Measurements from ENCODE around the gene SCCPDH.

Gene SCCPDH

GRCh38 chr1:246794048-246794827, 70.0 kb downstream of the SCCPDH start:
- H3K4me1 Mint-ChIP-seq, result no peaks in the 10 kb centered on the region
- no peaks in the 10 kb centered on the region for H3K36me3 Mint-ChIP-seq (ENCODE audit: insufficient read depth)
- DNase-seq (ENCODE audit: low spot score in 2 of 2) (no peak), ATAC-seq (replicated peaks; ENCODE audit: extremely low read depth, poor library complexity, severe bottlenecking) (no peak)
- H3K27ac Mint-ChIP-seq (ENCODE audit: low read depth), result no peak overlapping the region
- H3K27me3 Mint-ChIP-seq, result peaks cover 35% of the 10 kb centered on the region
- H3K9me3 Mint-ChIP-seq, result no peaks in the 10 kb centered on the region
- H3K4me3 Mint-ChIP-seq, result no peak overlapping the region

- DNase-seq (ENCODE audit: low spot score in 2 of 2) (no peak), ATAC-seq (replicated peaks; ENCODE audit: extremely low read depth, poor library complexity, severe bottlenecking) (no peak)
- Mint-ChIP-seq H3K27ac (ENCODE audit: low read depth) (no peak overlapping the region), H3K4me3 (no peak overlapping the region), H3K27me3 (peaks cover 33% of the 10 kb centered on the region), H3K4me1 (no peaks in the 10 kb centered on the region), H3K36me3 (ENCODE audit: insufficient read depth) (no peaks in the 10 kb centered on the region), H3K9me3 (no peaks in the 10 kb centered on the region)
Observed at GRCh38 chr1:246794828-246795671, 70.8 kb downstream of the SCCPDH start.

GRCh38 chr1:246795906-246796694, 71.9 kb downstream of the SCCPDH start:
- Mint-ChIP-seq H3K27me3 (peaks cover 23% of the 10 kb centered on the region), H3K4me1 (no peaks in the 10 kb centered on the region), H3K36me3 (ENCODE audit: insufficient read depth) (no peaks in the 10 kb centered on the region), H3K9me3 (no peaks in the 10 kb centered on the region), H3K27ac (ENCODE audit: low read depth) (no peak overlapping the region), H3K4me3 (no peak overlapping the region)
- DNase-seq (ENCODE audit: low spot score in 2 of 2), result no peak
- ATAC-seq (replicated peaks; ENCODE audit: extremely low read depth, poor library complexity, severe bottlenecking), result no peak

- Mint-ChIP-seq H3K4me3 (no peak overlapping the region), H3K27me3 (peaks cover 23% of the 10 kb centered on the region), H3K36me3 (ENCODE audit: insufficient read depth) (no peaks in the 10 kb centered on the region), H3K27ac (ENCODE audit: low read depth) (no peak overlapping the region), H3K9me3 (no peaks in the 10 kb centered on the region), H3K4me1 (no peaks in the 10 kb centered on the region)
- DNase-seq (ENCODE audit: low spot score in 2 of 2), result no peak
- ATAC-seq (replicated peaks; ENCODE audit: extremely low read depth, poor library complexity, severe bottlenecking), result no peak
Observed at GRCh38 chr1:246797157-246797556, 72.9 kb downstream of the SCCPDH start.

GRCh38 chr1:246797597-246797996, 73.4 kb downstream of the SCCPDH start:
- DNase-seq (ENCODE audit: low spot score in 2 of 2) (no peak), ATAC-seq (replicated peaks; ENCODE audit: extremely low read depth, poor library complexity, severe bottlenecking) (no peak)
- Mint-ChIP-seq H3K27ac (ENCODE audit: low read depth) (no peak overlapping the region), H3K4me3 (no peak overlapping the region), H3K27me3 (peaks cover 23% of the 10 kb centered on the region), H3K4me1 (no peaks in the 10 kb centered on the region), H3K9me3 (no peaks in the 10 kb centered on the region), H3K36me3 (ENCODE audit: insufficient read depth) (no peaks in the 10 kb centered on the region)

- no peak overlapping the region for H3K4me3 Mint-ChIP-seq
- no peak overlapping the region for H3K27ac Mint-ChIP-seq (ENCODE audit: low read depth)
- no peaks in the 10 kb centered on the region for H3K36me3 Mint-ChIP-seq (ENCODE audit: insufficient read depth)
- no peak for DNase-seq (ENCODE audit: low spot score in 2 of 2)
- H3K4me1 Mint-ChIP-seq, result no peaks in the 10 kb centered on the region
- peaks cover 23% of the 10 kb centered on the region for H3K27me3 Mint-ChIP-seq
- no peaks in the 10 kb centered on the region for H3K9me3 Mint-ChIP-seq
- ATAC-seq (replicated peaks; ENCODE audit: extremely low read depth, poor library complexity, severe bottlenecking), result no peak
Observed at GRCh38 chr1:246798107-246798506, 73.9 kb downstream of the SCCPDH start.

- ATAC-seq (replicated peaks; ENCODE audit: extremely low read depth, poor library complexity, severe bottlenecking) (no peak), DNase-seq (ENCODE audit: low spot score in 2 of 2) (no peak)
- H3K27ac Mint-ChIP-seq (ENCODE audit: low read depth), result no peak overlapping the region
- H3K9me3 Mint-ChIP-seq, result no peaks in the 10 kb centered on the region
- H3K36me3 Mint-ChIP-seq (ENCODE audit: insufficient read depth), result no peaks in the 10 kb centered on the region
- peaks cover 23% of the 10 kb centered on the region for H3K27me3 Mint-ChIP-seq
- H3K4me1 Mint-ChIP-seq, result no peaks in the 10 kb centered on the region
- no peak overlapping the region for H3K4me3 Mint-ChIP-seq
Observed at GRCh38 chr1:246798606-246799496, 74.6 kb downstream of the SCCPDH start.

GRCh38 chr1:246800356-246800755, 76.1 kb downstream of the SCCPDH start:
- ATAC-seq (replicated peaks; ENCODE audit: extremely low read depth, poor library complexity, severe bottlenecking) (no peak), DNase-seq (ENCODE audit: low spot score in 2 of 2) (no peak)
- no peaks in the 10 kb centered on the region for H3K36me3 Mint-ChIP-seq (ENCODE audit: insufficient read depth)
- peaks cover 23% of the 10 kb centered on the region for H3K27me3 Mint-ChIP-seq
- H3K4me3 Mint-ChIP-seq, result no peak overlapping the region
- H3K4me1 Mint-ChIP-seq, result no peaks in the 10 kb centered on the region
- H3K9me3 Mint-ChIP-seq, result no peaks in the 10 kb centered on the region
- no peak overlapping the region for H3K27ac Mint-ChIP-seq (ENCODE audit: low read depth)

GRCh38 chr1:246800756-246801155, 76.5 kb downstream of the SCCPDH start:
- DNase-seq (ENCODE audit: low spot score in 2 of 2), result no peak
- Mint-ChIP-seq H3K4me3 (no peak overlapping the region), H3K27me3 (peaks cover 23% of the 10 kb centered on the region), H3K4me1 (no peaks in the 10 kb centered on the region), H3K27ac (ENCODE audit: low read depth) (no peak overlapping the region), H3K36me3 (ENCODE audit: insufficient read depth) (no peaks in the 10 kb centered on the region), H3K9me3 (no peaks in the 10 kb centered on the region)
- ATAC-seq (replicated peaks; ENCODE audit: extremely low read depth, poor library complexity, severe bottlenecking), result no peak

GRCh38 chr1:246801241-246802020, 77.2 kb downstream of the SCCPDH start:
- no peaks in the 10 kb centered on the region for H3K9me3 Mint-ChIP-seq
- H3K27ac Mint-ChIP-seq (ENCODE audit: low read depth), result no peak overlapping the region
- no peaks in the 10 kb centered on the region for H3K36me3 Mint-ChIP-seq (ENCODE audit: insufficient read depth)
- DNase-seq (ENCODE audit: low spot score in 2 of 2) (no peak), ATAC-seq (replicated peaks; ENCODE audit: extremely low read depth, poor library complexity, severe bottlenecking) (no peak)
- peaks cover 23% of the 10 kb centered on the region for H3K27me3 Mint-ChIP-seq
- H3K4me3 Mint-ChIP-seq, result no peak overlapping the region
- no peaks in the 10 kb centered on the region for H3K4me1 Mint-ChIP-seq

GRCh38 chr1:246803373-246803772, 79.2 kb downstream of the SCCPDH start:
- H3K27me3 Mint-ChIP-seq, result peaks cover 24% of the 10 kb centered on the region
- no peak overlapping the region for H3K4me3 Mint-ChIP-seq
- no peaks in the 10 kb centered on the region for H3K9me3 Mint-ChIP-seq
- no peak for ATAC-seq (replicated peaks; ENCODE audit: extremely low read depth, poor library complexity, severe bottlenecking)
- no peaks in the 10 kb centered on the region for H3K36me3 Mint-ChIP-seq (ENCODE audit: insufficient read depth)
- DNase-seq (ENCODE audit: low spot score in 2 of 2), result no peak
- no peaks in the 10 kb centered on the region for H3K4me1 Mint-ChIP-seq
- H3K27ac Mint-ChIP-seq (ENCODE audit: low read depth), result no peak overlapping the region
